K562 (cell line): ENCODE results near the gene RBFOX2. TPM values are rescaled to one million over a fixed set of nuclear protein-coding genes. Genes with fewer than 3 reads are reported as not detected.

Experiments
- ATAC-seq: fragments of 200-7000 bp; cut with Tn5 transposase; 3 replicates; pipeline ENCODE4 v1.9.1; 2020; ENCODE audit warnings: moderate library complexity
- BruUV-seq: library from RNA; stranded (reverse); fragments of 400-500 nt; replicated peaks from 2 replicates; lab custom pipeline; 2021; lab: Mats Ljungman, UMichigan
- CTCF ChIA-PET: fragments of 300-600 bp; formaldehyde crosslinking; extraction: SDS; loops from one replicate; lab custom pipeline; 2021; ENCODE audit warnings: low intra/inter-chr PET ratio; lab: Yijun Ruan, JAX
- POLR2A ChIA-PET: fragments of 300-600, 350-650 bp; sonication (Branson Sonifier 250); formaldehyde crosslinking; extraction: SDS; loops from one replicate; lab custom pipeline; 2021; ENCODE audit warnings: antibody characterized with exemption, inconsistent platforms; lab: Yijun Ruan, JAX
- DNase-seq, 4 experiments: peaks; one replicate each; pipeline versions ENCODE4 v3.0.0 to v3.0.0-alpha.2; 2011 to 2018; ENCODE audit warnings: low spot score in 3 of 4, mixed read lengths in 3 of 4; ENCODE audit errors: extremely low read depth in 1 of 4
- FAIRE-seq: peaks from 2 replicates; lab custom pipeline; 2011; peaks lifted over from hg19 to GRCh38; lab: Jason Lieb, UNC
- H2AFZ ChIP-seq: 2 replicates; pipeline ENCODE4 v1.6.0; 2011; ENCODE audit warnings: low read depth, low read length, control low read depth, inconsistent platforms
- H3K27ac ChIP-seq: fragments of 200-600 bp; 3 replicates; pipeline ENCODE4 v1.8.0; 2011; ENCODE audit warnings: low read depth, mild to moderate bottlenecking, control low read depth, inconsistent platforms, low read length, moderate library complexity, mixed read lengths; ENCODE audit errors: extremely low read depth
- H3K27me3 ChIP-seq, 2 experiments: fragments of 300-600 bp in 1 of 2; 2 replicates in 1 of 2; 3 replicates in 1 of 2; pipeline versions ENCODE4 v1.6.0 to v1.8.0; 2011; ENCODE audit warnings: inconsistent platforms in 2 of 2, low read length in 2 of 2, mild to moderate bottlenecking in 1 of 2, mixed read lengths in 1 of 2, moderate library complexity in 1 of 2; ENCODE audit not compliant: control insufficient read depth in 2 of 2, insufficient read depth in 2 of 2
- H3K36me3 ChIP-seq: fragments of 300-600 bp; 3 replicates; pipeline ENCODE4 v1.8.0; 2011; ENCODE audit warnings: mild to moderate bottlenecking, low read length, inconsistent platforms; ENCODE audit not compliant: control insufficient read depth, insufficient read depth
- H3K4me1 ChIP-seq, 2 experiments: fragments of 200-600 bp in 1 of 2; replicated peaks in 1 of 2; 2 replicates in 1 of 2; 3 replicates in 1 of 2; pipeline versions ENCODE4 v1.5.1 to v1.8.0; 2011; ENCODE audit warnings: inconsistent platforms in 2 of 2, low read length in 2 of 2, mild to moderate bottlenecking in 1 of 2, mixed read lengths in 1 of 2, moderate library complexity in 1 of 2; ENCODE audit not compliant: control insufficient read depth in 2 of 2, insufficient read depth in 2 of 2
- H3K4me2 ChIP-seq: 2 replicates; pipeline ENCODE4 v1.6.1; 2011; ENCODE audit warnings: low read length, control low read depth, inconsistent platforms, mixed read lengths; ENCODE audit not compliant: insufficient read depth
- H3K4me3 ChIP-seq: fragments of 200-600 bp; sonication (generic), shearing (Covaris generic); 2 replicates; pipeline ENCODE4 v1.5.1; 2016; ENCODE audit warnings: control low read depth, inconsistent platforms
- H3K79me2 ChIP-seq: fragments of 200-600 bp; 3 replicates; pipeline ENCODE4 v1.8.0; 2011; ENCODE audit warnings: low read length, inconsistent platforms; ENCODE audit not compliant: control insufficient read depth, insufficient read depth
- H3K9ac ChIP-seq, 2 experiments: 2 replicates each; pipeline versions ENCODE4 v1.6.0 to v1.6.1; 2011; ENCODE audit warnings: low read depth in 2 of 2, low read length in 2 of 2, control low read depth in 1 of 2, inconsistent platforms in 1 of 2, mild to moderate bottlenecking in 1 of 2, mixed read lengths in 1 of 2; ENCODE audit not compliant: insufficient read depth in 1 of 2
- H3K9me1 ChIP-seq: one replicate; pipeline ENCODE4 v1.6.0; 2011; ENCODE audit warnings: inconsistent platforms, mild to moderate bottlenecking, low read length, moderate library complexity; ENCODE audit not compliant: control insufficient read depth, insufficient read depth
- H3K9me3 ChIP-seq: replicated peaks from 2 replicates; pipeline ENCODE4 v1.5.1; 2011; ENCODE audit warnings: low read depth, low read length, inconsistent platforms; ENCODE audit not compliant: control insufficient read depth, insufficient read depth
- H4K20me1 ChIP-seq: replicated peaks from 2 replicates; pipeline ENCODE4 v1.6.1; 2011; ENCODE audit warnings: low read length, inconsistent platforms, mixed read lengths; ENCODE audit not compliant: control insufficient read depth, insufficient read depth
- NFIC ChIP-seq: fragments of 450-650 bp; IDR thresholded peaks from 2 replicates; pipeline ENCODE4 v1.6.1; 2017; ENCODE audit warnings: mild to moderate bottlenecking, inconsistent platforms
- REST ChIP-seq, 2 experiments: fragments of 450-650 bp; formaldehyde crosslinking in 1 of 2; IDR thresholded peaks; 2 replicates each; pipeline versions ENCODE4 v1.4.0 to v1.6.1; 2014 to 2020; ENCODE audit warnings: mild to moderate bottlenecking in 2 of 2, borderline replicate concordance in 1 of 2, low read depth in 1 of 2
- ZNF639 ChIP-seq, 2 experiments: fragments of 200-800 bp in 1 of 2; sonication (Bioruptor generic) in 1 of 2; sonication (generic) in 1 of 2; formaldehyde crosslinking in 1 of 2; IDR thresholded peaks in 1 of 2; conservative IDR thresholded peaks in 1 of 2; 2 replicates each; pipeline versions ENCODE4 v1.5.0 to v1.6.1; 2016 to 2020; ENCODE audit warnings: missing compliant biosample characterization in 1 of 2, missing genetic modification characterization in 1 of 2, missing genetic modification reagents in 1 of 2
- WGBS: fragments of 100-300 bp; shearing (Covaris generic); methylation state at CpG from one replicate; pipeline ENCODE4 v1.1.6; 2016; ENCODE audit warnings: low coverage, mixed read lengths; ENCODE audit not compliant: insufficient coverage; ENCODE audit errors: missing lambda C conversion rate; 5-methylcytosine and 5-hydroxymethylcytosine counted together
- in situ Hi-C: fragments of 300-500 bp; cut with MboI; formaldehyde crosslinking; loops from 4 replicates; pipeline ENCODE4 v1.15.0; 2018; ENCODE audit warnings: inconsistent platforms, mixed read lengths
- intact Hi-C: fragments of 100-400 bp; cut with micrococcal nuclease; formaldehyde crosslinking; loops from 2 replicates; pipeline ENCODE4 v1.14.2; 2022
- polyA plus RNA-seq, 8 experiments: library from polyadenylated mRNA; depleted of rRNA in 4 of 8; stranded (reverse) in 5 of 8; unstranded in 3 of 8; fragments of >200 nt; fragmentation: Nextera tagmentation in 2 of 8; fragmentation: Illumina TruSeq in 1 of 8; extraction: Ambion mirVana in 2 of 8; extraction: Trizol in 1 of 8; gene quantifications; 2 replicates each; pipeline versions ENCODE4 v1.2.1 to v1.2.3, GENCODE V29; 2011 to 2014; ENCODE audit warnings: inconsistent platforms in 1 of 8, missing spikeins in 1 of 8
- total RNA-seq, 7 experiments: library from RNA; depleted of rRNA in 6 of 7; stranded (reverse); fragments of >200 nt in 6 of 7; fragmentation: Illumina TruSeq in 2 of 7; extraction: Trizol in 2 of 7; gene quantifications; 2 replicates each; pipeline versions ENCODE4 v1.2.1 to v1.2.3, GENCODE V29; 2011 to 2021; ENCODE audit warnings: low replicate concordance in 1 of 7

Gene RBFOX2
- total and polyA plus RNA-seq, 9 of the 15 experiments (the other 6 are each of a cell fraction or from before 2014, with no cell fraction given): 5.8 to 24.8 (median 14.2) TPM

- ATAC-seq (no peak), FAIRE-seq (no peak), DNase-seq (no peak)
- no peaks in the 10 kb centered on the region for H3K27me3 ChIP-seq
- H3K9me3 ChIP-seq: no peaks in the 10 kb centered on the region
- no peak overlapping the region for H3K27ac ChIP-seq
- no peaks in the 10 kb centered on the region for H3K9me1 ChIP-seq
- in situ Hi-C loops: no loop called here
- no TSS peak for BruUV-seq
- no peak overlapping the region for H3K4me2 ChIP-seq
- no peak overlapping the region for H3K9ac ChIP-seq
- POLR2A ChIA-PET: no interaction called here
- H3K79me2 ChIP-seq: no peaks in the 10 kb centered on the region
- no peaks in the 10 kb centered on the region; the same call in 1 of the 2 replicates for H4K20me1 ChIP-seq
- no peak overlapping the region for H3K4me3 ChIP-seq
- H2AFZ ChIP-seq: no peak overlapping the region
- H3K36me3 ChIP-seq: no peaks in the 10 kb centered on the region; the same call in 2 of the 3 replicates
- no peak for TF ChIP-seq NFIC
- TF ChIP-seq, all 486 proteins: peak for 0
- intact Hi-C loops: no loop called here
- H3K4me1 ChIP-seq: no peaks in the 10 kb centered on the region; a peak in 2 of 5 replicates
- CTCF ChIA-PET: no interaction called here
Measured at GRCh38 chr22:35952576-35952975, 76.0 kb downstream of the RBFOX2 start.

GRCh38 chr22:35950262-35950661 is 78.4 kb downstream of the RBFOX2 start:
- Histone ChIP-seq H3K79me2 (no peaks in the 10 kb centered on the region), H3K4me1 (no peaks in the 10 kb centered on the region), H3K4me2 (no peak overlapping the region), H3K4me3 (no peak overlapping the region), H2AFZ (no peak overlapping the region), H3K27me3 (no peaks in the 10 kb centered on the region), H3K9ac (no peak overlapping the region), H3K9me1 (no peaks in the 10 kb centered on the region), H3K27ac (no peak overlapping the region), H3K9me3 (no peaks in the 10 kb centered on the region), H4K20me1 (no peaks in the 10 kb centered on the region; the same call in 1 of the 2 replicates), H3K36me3 (no peaks in the 10 kb centered on the region; the same call in 2 of the 3 replicates)
- ATAC-seq (no peak), DNase-seq (no peak), FAIRE-seq (no peak)
- in situ Hi-C loops: no loop called here
- CTCF ChIA-PET: no interaction called here
- no TSS peak for BruUV-seq
- 71% methylated on average over 2 of the region's 2 CpGs for WGBS
- intact Hi-C loops: no loop called here
- POLR2A ChIA-PET: interaction anchor here (0.7 kb wide), 1 partner anchor 17 kb away, joined by 3 read pairs; no protein-coding TSS in a partner anchor
- no peak for TF ChIP-seq ZNF639 (CRISPR knock-in tag; conservative IDR thresholded peaks at IDR 0.05 in 1 of 2, IDR thresholded peaks at IDR 0.05 in 1 of 2)
- 0 out of 2 replicates have a peak, but pooled peaks have one; percentile 9 for TF ChIP-seq REST (IDR thresholded peaks at IDR 0.05; ENCODE audit: borderline replicate concordance)
- TF ChIP-seq REST (CRISPR knock-in tag; IDR thresholded peaks at IDR 0.05; ENCODE audit: low read depth): no peak
